Right lobe of liver (tissue), 6 donors: ENCODE measurements around the gene CASQ2. TPM values are rescaled to one million over a fixed set of nuclear protein-coding genes. Genes with fewer than 3 reads are reported as not detected.
A peak's percentile ranks its signal among the peaks of the same experiment; 100 is the strongest.

Source experiments
- ATAC-seq, 4 donors: fragments of 200-7000 bp; cut with Tn5 transposase; one replicate each; pipeline ENCODE4 v1.9.1; 2020; ENCODE audit warnings: mild to moderate bottlenecking in 4 of 4, moderate library complexity in 4 of 4
- DNase-seq, 3 donors: peaks; one replicate each; pipeline ENCODE4 v3.0.0-alpha.2; 2020
- H3K27ac ChIP-seq, 3 donors: fragments of 200-600 bp; one replicate each; pipeline ENCODE4 v1.8.0; 2022
- H3K27me3 ChIP-seq, 2 donors: fragments of 200-600 bp; one replicate each; pipeline ENCODE4 v1.8.0; 2022
- H3K36me3 ChIP-seq, 4 donors: fragments of 200-600 bp; sonication (generic) in 1 of 4; one replicate each; pipeline versions ENCODE4 v1.5.1 to v1.8.0; 2017 to 2022; ENCODE audit warnings: control low read depth in 1 of 4
- H3K4me1 ChIP-seq, 4 donors: fragments of 200-600 bp; sonication (generic) in 1 of 4; one replicate each; pipeline versions ENCODE4 v1.5.1 to v1.8.0; 2017 to 2022; ENCODE audit warnings: control low read depth in 1 of 4
- H3K4me3 ChIP-seq, 3 donors: fragments of 200-600 bp; one replicate each; pipeline ENCODE4 v1.8.0; 2022
- H3K9me3 ChIP-seq, 4 donors: fragments of 200-600 bp; sonication (generic) in 1 of 4; one replicate each; pipeline versions ENCODE4 v1.5.1 to v1.8.0; 2017 to 2022; ENCODE audit warnings: control low read depth in 1 of 4
- CTCF ChIP-seq, 4 donors: fragments of 200-600 bp in 3 of 4; fragments of 450-650 bp in 1 of 4; IDR thresholded peaks; one replicate each; pipeline versions ENCODE4 v1.5.1 to v1.8.0; 2016 to 2022; ENCODE audit warnings: antibody characterized with exemption in 4 of 4, mild to moderate bottlenecking in 2 of 4
- POLR2A ChIP-seq: fragments of 450-650 bp; IDR thresholded peaks from one replicate; pipeline ENCODE4 v1.6.1; 2017; ENCODE audit warnings: antibody characterized with exemption, mild to moderate bottlenecking
- WGBS: methylation state at CpG from one replicate; pipeline ENCODE4 v1.1.6; 2018; ENCODE audit warnings: low coverage, low lambda C conversion rate; ENCODE audit not compliant: insufficient coverage; ENCODE audit errors: missing lambda C conversion rate; 5-methylcytosine and 5-hydroxymethylcytosine counted together
- intact Hi-C, 2 donors: fragments of 100-400 bp; cut with DNase I; formaldehyde crosslinking; loops; one replicate each; pipeline versions ENCODE4 v1.11.2 to v1.14.1; 2022
- total RNA-seq, 6 experiments: library from RNA; depleted of rRNA in 2 of 6; stranded (reverse); fragments of >200 nt in 2 of 6; fragmentation: NEBNext Ultra II Directional in 3 of 6; extraction: Animal tissue kit (Norgen Biotek cat#: 25700) in 3 of 6; gene quantifications; one replicate each; pipeline versions ENCODE4 v1.1.0 to v1.2.4, GENCODE V29; 2016 to 2023
- donor health status: DM: no; HTN: yes; CAD: no.
- donor health status: DM: no; HTN: no; CAD: no.
- donor health status: DM: no; HTN: no; CAD: no.
- donor health status: DM: no; HTN: yes; CAD: no.
- donor health status: DM: no; HTN: yes; CAD: no.

CASQ2 gene
- total RNA-seq, 6 experiments from 2014 or later: 0.09 to 0.44 (median 0.21) TPM; not detected in 2

DNA sequence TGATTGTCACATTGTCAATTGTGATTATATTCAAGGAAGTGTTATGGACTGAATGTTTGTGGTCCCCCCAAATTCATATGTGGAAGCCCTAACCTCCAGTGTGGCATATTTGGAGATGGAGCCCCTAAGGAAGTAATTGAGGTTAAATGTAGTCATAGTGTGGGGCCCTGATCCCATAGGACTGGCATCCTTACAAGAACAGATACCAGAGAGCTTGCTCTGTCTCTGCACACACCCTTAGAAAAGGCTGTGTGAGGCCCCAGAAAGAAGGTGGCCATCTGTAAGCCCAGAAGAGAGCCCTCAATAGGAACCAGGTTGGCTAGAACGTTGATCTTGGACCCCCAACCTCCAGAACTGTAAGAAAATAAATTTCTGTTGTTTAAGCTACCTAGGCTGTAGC is 98.6 kb downstream of the CASQ2 start:
- 100% methylated on average over 1 of the region's 1 CpG for WGBS
- no peak for TF ChIP-seq POLR2A
- no peak for TF ChIP-seq CTCF (IDR thresholded peaks at IDR 0.05)
- peaks cover 0 to 4% (median 1%) of the 10 kb centered on the region in 4 donors for H3K36me3 ChIP-seq
- no peak overlapping the region for H3K27ac ChIP-seq
- intact Hi-C loops: no loop called here
- DNase-seq: no peak
- H3K4me3 ChIP-seq: no peak overlapping the region
- no peaks in the 10 kb centered on the region for H3K4me1 ChIP-seq
- H3K27me3 ChIP-seq: no peaks in the 10 kb centered on the region
- H3K9me3 ChIP-seq: no peaks in the 10 kb centered on the region
- ATAC-seq: no peak

DNA sequence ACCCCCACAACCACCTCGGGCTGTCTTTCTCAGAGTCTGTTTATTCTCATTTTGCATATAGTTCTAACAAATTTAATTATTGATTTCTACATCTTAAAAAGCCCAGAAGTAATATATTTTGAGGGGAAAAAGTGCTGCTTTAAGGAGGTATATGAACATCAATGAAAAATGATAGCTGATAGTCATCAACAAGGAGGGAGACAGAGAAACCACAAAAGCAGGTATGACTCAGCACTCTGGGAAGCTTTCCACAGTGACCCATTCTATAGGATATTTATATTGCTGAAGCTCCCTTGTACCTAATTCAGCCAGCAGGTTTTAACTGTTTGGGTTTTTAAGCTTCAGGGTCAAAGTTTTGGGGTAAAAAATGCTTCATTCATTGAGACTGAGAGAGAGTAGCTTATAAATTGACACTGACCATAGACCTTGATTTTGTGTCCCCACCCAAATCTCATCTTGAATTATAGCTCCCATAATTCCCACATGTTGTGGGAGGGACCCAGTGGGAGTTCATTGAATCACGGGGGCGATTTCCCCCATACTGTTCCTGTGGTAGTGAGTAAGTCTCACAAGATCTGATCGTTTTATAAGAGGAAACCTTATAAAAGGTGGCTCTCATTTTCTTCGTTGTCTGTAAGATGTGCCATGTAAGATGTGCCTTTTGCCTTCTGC is 99.4 kb downstream of the CASQ2 start:
- peaks cover 0 to 4% (median 1%) of the 10 kb centered on the region in 4 donors for H3K36me3 ChIP-seq
- no peak overlapping the region for H3K27ac ChIP-seq
- intact Hi-C loops: no loop called here
- no peaks in the 10 kb centered on the region for H3K27me3 ChIP-seq
- DNase-seq (no peak), ATAC-seq (no peak)
- WGBS: 88% methylated on average over 5 of the region's 5 CpGs
- no peak overlapping the region for H3K4me3 ChIP-seq
- TF ChIP-seq POLR2A (no peak), CTCF (IDR thresholded peaks at IDR 0.05) (no peak)
- H3K4me1 ChIP-seq: no peaks in the 10 kb centered on the region
- no peaks in the 10 kb centered on the region for H3K9me3 ChIP-seq

GRCh38 chr1:115668579-115668978 is 99.9 kb downstream of the CASQ2 start:
- Histone ChIP-seq H3K27ac (no peak overlapping the region), H3K9me3 (no peaks in the 10 kb centered on the region), H3K36me3 (peaks cover 0 to 4% (median 1%) of the 10 kb centered on the region in 4 donors), H3K27me3 (no peaks in the 10 kb centered on the region), H3K4me1 (no peaks in the 10 kb centered on the region), H3K4me3 (no peak overlapping the region)
- ATAC-seq: no peak
- no peak for TF ChIP-seq POLR2A
- TF ChIP-seq CTCF (IDR thresholded peaks at IDR 0.05): no peak
- WGBS: 92% methylated on average over 1 of the region's 1 CpG
- DNase-seq: no peak
- intact Hi-C loops: no loop called here

DNA sequence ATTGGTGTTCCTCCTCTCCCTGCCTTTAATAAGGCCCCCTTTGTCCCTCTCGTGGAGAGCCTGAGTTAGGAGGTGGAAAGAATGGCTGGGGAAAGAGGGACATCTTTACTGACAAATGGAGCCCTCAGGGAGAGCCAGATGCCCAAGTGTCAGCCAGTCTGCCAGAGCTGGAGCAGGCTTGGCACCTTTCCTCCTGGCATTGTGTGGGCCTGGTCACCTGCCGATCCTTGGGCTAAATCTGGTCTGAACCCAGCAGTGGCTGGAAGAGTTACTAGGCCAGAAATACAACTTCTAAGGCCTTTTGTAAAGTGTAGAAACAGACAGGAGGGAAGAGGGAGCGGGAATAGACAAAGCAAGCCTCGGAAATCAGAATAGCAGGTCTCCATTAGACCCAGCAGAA is 101.8 kb downstream of the CASQ2 start:
- H3K4me3 ChIP-seq: no peak overlapping the region
- WGBS: 80% methylated on average over 4 of the region's 4 CpGs
- H3K27ac ChIP-seq: no peak overlapping the region
- H3K27me3 ChIP-seq: no peaks in the 10 kb centered on the region
- H3K4me1 ChIP-seq: no peaks in the 10 kb centered on the region
- ATAC-seq (peak in 1 of 4 donors; percentile 55), DNase-seq (no peak)
- TF ChIP-seq POLR2A (no peak), CTCF (IDR thresholded peaks at IDR 0.05) (no peak)
- H3K36me3 ChIP-seq: peaks cover 0 to 9% (median 1%) of the 10 kb centered on the region in 4 donors
- H3K9me3 ChIP-seq: no peaks in the 10 kb centered on the region
- intact Hi-C loops: no loop called here
